GM12878 (cell line): ENCODE data around the gene TMEM255B. TPM values are rescaled to one million over a fixed set of nuclear protein-coding genes. Genes with fewer than 3 reads are reported as not detected.

ENCODE experiments used
- ATAC-seq: fragments of 200-7000 bp; cut with Tn5 transposase; 3 replicates; pipeline ENCODE4 v1.9.1; 2020; ENCODE audit warnings: mild to moderate bottlenecking, moderate library complexity
- BruUV-seq: library from RNA; stranded (reverse); fragments of 400-500 nt; replicated peaks from 2 replicates; lab custom pipeline; 2021; lab: Mats Ljungman, UMichigan
- CTCF ChIA-PET: fragments of 300-600 bp; sonication (Branson Sonifier 250); formaldehyde crosslinking; extraction: SDS; loops from one replicate; lab custom pipeline; 2021; ENCODE audit warnings: inconsistent platforms; lab: Yijun Ruan, JAX
- POLR2A ChIA-PET: fragments of 350-600 bp; formaldehyde crosslinking; extraction: SDS; loops from one replicate; lab custom pipeline; 2021; ENCODE audit warnings: inconsistent platforms; lab: Charles Lee
- RAD21 ChIA-PET: fragments of 300-600 bp; sonication (Branson Sonifier 250); formaldehyde crosslinking; loops from one replicate; lab custom pipeline; 2023; ENCODE audit warnings: antibody characterized with exemption; ENCODE audit not compliant: unreplicated experiment; lab: Charles Lee
- SMC1A ChIA-PET: fragments of 300-600 bp; sonication (Branson Sonifier 250); formaldehyde crosslinking; loops from one replicate; lab custom pipeline; 2023; ENCODE audit not compliant: unreplicated experiment, uncharacterized antibody; lab: Charles Lee
- DNase-seq: peaks from one replicate; pipeline ENCODE4 v3.0.0-alpha.2; 2011; ENCODE audit warnings: low read depth, low spot score
- FAIRE-seq: peaks from 3 replicates; lab custom pipeline; 2011; peaks lifted over from hg19 to GRCh38; lab: Jason Lieb, UNC
- H2AFZ ChIP-seq: 2 replicates; pipeline ENCODE4 v1.6.0; 2011; ENCODE audit warnings: low read depth, low read length, control low read depth; ENCODE audit not compliant: control insufficient read depth
- H3K27ac ChIP-seq: 2 replicates; pipeline ENCODE4 v1.5.1; 2011; ENCODE audit warnings: control low read depth; ENCODE audit not compliant: control insufficient read depth, insufficient read depth
- H3K27me3 ChIP-seq, 2 experiments: replicated peaks in 1 of 2; 2 replicates each; pipeline versions ENCODE4 v1.6.0 to v1.6.1; 2011; ENCODE audit warnings: low read length in 1 of 2; ENCODE audit not compliant: control insufficient read depth in 2 of 2, insufficient read depth in 2 of 2
- H3K36me3 ChIP-seq, 2 experiments: 2 replicates each; pipeline ENCODE4 v1.5.1; 2011; ENCODE audit warnings: low read length in 1 of 2; ENCODE audit not compliant: control insufficient read depth in 2 of 2, insufficient read depth in 2 of 2
- H3K4me1 ChIP-seq: 2 replicates; pipeline ENCODE4 v1.6.1; 2011; ENCODE audit warnings: mild to moderate bottlenecking, low read length, moderate library complexity, mixed read lengths; ENCODE audit not compliant: control insufficient read depth, insufficient read depth
- H3K4me2 ChIP-seq: 2 replicates; pipeline ENCODE4 v1.6.0; 2011; ENCODE audit warnings: control low read depth; ENCODE audit not compliant: control insufficient read depth, insufficient read depth
- H3K4me3 ChIP-seq: fragments of 200-600 bp; sonication (generic); 2 replicates; pipeline ENCODE4 v1.5.1; 2016
- H3K79me2 ChIP-seq: 2 replicates; pipeline ENCODE4 v1.6.0; 2011; ENCODE audit warnings: low read length; ENCODE audit not compliant: control insufficient read depth, insufficient read depth
- H3K9ac ChIP-seq: 2 replicates; pipeline ENCODE4 v1.8.0; 2011; ENCODE audit warnings: low read length, control low read depth, mixed read lengths; ENCODE audit not compliant: control insufficient read depth, insufficient read depth
- H3K9me3 ChIP-seq: replicated peaks from 3 replicates; pipeline ENCODE4 v1.5.1; 2011; ENCODE audit warnings: mild to moderate bottlenecking, low read length; ENCODE audit not compliant: control insufficient read depth, insufficient read depth
- H4K20me1 ChIP-seq: 2 replicates; pipeline ENCODE4 v1.6.0; 2011; ENCODE audit not compliant: control insufficient read depth, insufficient read depth
- BACH1 ChIP-seq: fragments of 450-650 bp; IDR thresholded peaks from 2 replicates; pipeline ENCODE4 v1.6.1; 2017; ENCODE audit warnings: mild to moderate bottlenecking, borderline replicate concordance
- CREB1 ChIP-seq: IDR thresholded peaks from 2 replicates; pipeline ENCODE4 v1.6.1; 2012; ENCODE audit warnings: low read depth, mild to moderate bottlenecking, inconsistent platforms
- DPF2 ChIP-seq: fragments of 450-650 bp; IDR thresholded peaks from 2 replicates; pipeline ENCODE4 v1.6.1; 2017; ENCODE audit warnings: mild to moderate bottlenecking
- HDAC2 ChIP-seq: fragments of 200-600 bp; sonication (generic); IDR thresholded peaks from 2 replicates; pipeline ENCODE4 v1.6.1; 2017
- IKZF2 ChIP-seq, 2 experiments: fragments of 450-650 bp; IDR thresholded peaks; 2 replicates each; pipeline ENCODE4 v1.6.1; 2017; ENCODE audit warnings: mild to moderate bottlenecking in 2 of 2, moderate library complexity in 2 of 2
- MTA2 ChIP-seq: fragments of 450-650 bp; IDR thresholded peaks from 2 replicates; pipeline ENCODE4 v1.6.1; 2016; ENCODE audit warnings: low read depth, mild to moderate bottlenecking, moderate library complexity
- SIN3A ChIP-seq: IDR thresholded peaks from 2 replicates; pipeline ENCODE4 v1.6.1; 2012; ENCODE audit warnings: low read depth, low read length, improper control_type of control experiment
- TCF7 ChIP-seq: IDR thresholded peaks from 2 replicates; pipeline ENCODE4 v1.6.1; 2014; ENCODE audit warnings: antibody characterized with exemption, borderline replicate concordance
- ZNF207 ChIP-seq: fragments of 450-650 bp; IDR thresholded peaks from 2 replicates; pipeline ENCODE4 v1.6.1; 2014; ENCODE audit warnings: antibody characterized with exemption, mild to moderate bottlenecking, borderline replicate concordance
- WGBS: methylation state at CpG from one replicate; pipeline ENCODE4 v1.1.6; 2016; ENCODE audit warnings: low lambda C conversion rate; ENCODE audit not compliant: insufficient replicate concordance, insufficient coverage; ENCODE audit errors: missing lambda C conversion rate; 5-methylcytosine and 5-hydroxymethylcytosine counted together
- in situ Hi-C: fragments of 300-500 bp; cut with MboI; formaldehyde crosslinking; loops from 9 replicates; pipeline ENCODE4 v1.14.3; 2018; ENCODE audit warnings: mixed read lengths
- intact Hi-C: fragments of 100-400 bp; cut with micrococcal nuclease; formaldehyde crosslinking; loops from one replicate; pipeline ENCODE4 v1.14.2; 2022; ENCODE audit not compliant: unreplicated experiment
- polyA plus RNA-seq, 11 experiments: library from polyadenylated mRNA; depleted of rRNA in 4 of 11; unstranded in 6 of 11; stranded (reverse) in 5 of 11; fragments of >200 nt; fragmentation: Nextera tagmentation in 4 of 11; fragmentation: Illumina TruSeq in 1 of 11; extraction: Ambion mirVana in 4 of 11; extraction: Trizol in 1 of 11; gene quantifications; 1 replicate in 1 of 11; 2 replicates in 10 of 11; pipeline versions ENCODE4 v1.2.1 to v1.2.3, GENCODE V29; 2011 to 2016; ENCODE audit warnings: inconsistent platforms in 2 of 11, missing spikeins in 2 of 11, low read depth in 1 of 11
- total RNA-seq, 4 experiments: library from RNA; depleted of rRNA in 3 of 4; stranded (reverse); fragments of >200 nt in 3 of 4; fragmentation: Illumina TruSeq in 1 of 4; extraction: Trizol in 1 of 4; gene quantifications; 2 replicates each; pipeline versions ENCODE4 v1.2.1 to v1.2.3, GENCODE V29; 2013 to 2021
- TF ChIP-seq, protein P1 (sequence below): fragments of 450-650 bp; formaldehyde crosslinking; IDR thresholded peaks from 2 replicates; pipeline ENCODE4 v1.4.0; 2020; ENCODE audit warnings: mild to moderate bottlenecking, moderate library complexity
- TF ChIP-seq, protein P2 (sequence below): IDR thresholded peaks from 2 replicates; pipeline ENCODE4 v1.6.1; 2011; ENCODE audit warnings: low read depth, low read length, improper control_type of control experiment, borderline replicate concordance

Gene TMEM255B
- total and polyA plus RNA-seq, 10 of the 15 experiments (the other 5 are each of a cell fraction or from before 2014, with no cell fraction given) = 0.04 to 0.62 (median 0.13) TPM; not detected in 3

DNA sequence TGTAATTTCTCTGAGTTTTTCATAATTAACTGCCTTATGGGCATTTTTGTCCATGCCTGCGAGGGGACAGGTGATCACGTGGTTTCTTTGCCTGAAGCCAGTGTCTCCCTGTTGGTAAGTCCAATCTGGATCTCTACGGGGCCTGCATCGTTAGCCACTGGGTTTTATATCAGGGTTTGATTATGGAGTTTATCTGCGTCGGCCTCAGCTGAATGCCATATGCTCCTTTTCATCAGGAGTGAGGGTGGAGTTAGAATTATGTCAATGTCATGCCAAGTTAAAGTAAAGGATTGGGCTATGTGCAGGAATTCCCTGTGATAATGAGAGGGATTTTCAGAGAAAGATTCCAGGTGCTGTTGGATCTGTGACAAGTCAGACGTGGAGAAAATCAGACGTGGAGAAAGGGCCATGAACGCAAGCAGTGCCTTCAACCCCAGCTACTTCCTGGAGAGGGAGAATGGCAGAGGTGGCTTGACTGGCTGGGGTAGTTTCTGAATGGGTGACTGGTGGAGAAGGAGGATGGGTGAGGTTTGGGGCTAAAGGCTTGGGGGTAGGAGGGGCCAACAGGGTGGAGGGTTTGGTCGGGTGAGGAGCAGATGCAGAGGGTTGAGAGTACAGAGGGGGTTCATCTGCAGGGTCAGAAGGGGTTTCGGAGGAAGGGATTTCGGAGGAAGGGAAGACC is 24.3 kb downstream of the TMEM255B start:
- Histone ChIP-seq H3K4me3 (no peak overlapping the region), H3K9ac (no peak overlapping the region), H3K36me3 (no peaks in the 10 kb centered on the region), H2AFZ (no peak overlapping the region), H3K4me2 (no peak overlapping the region), H3K27me3 (no peaks in the 10 kb centered on the region; a peak in 2 of 4 replicates), H3K27ac (no peak overlapping the region), H4K20me1 (no peaks in the 10 kb centered on the region), H3K4me1 (no peaks in the 10 kb centered on the region), H3K79me2 (no peaks in the 10 kb centered on the region), H3K9me3 (no peaks in the 10 kb centered on the region)
- DNase-seq (no peak), FAIRE-seq (no peak), ATAC-seq (no peak)
- CTCF ChIA-PET = no interaction called here
- intact Hi-C loops = no loop called here
- RAD21 ChIA-PET = no interaction called here
- in situ Hi-C loops = no loop called here
- BruUV-seq = no TSS peak
- TF ChIP-seq ZNF207 (no peak), HDAC2 (no peak), MTA2 (no peak)
- WGBS = 36% methylated on average over 12 of the region's 12 CpGs
- SMC1A ChIA-PET = no interaction called here
- POLR2A ChIA-PET = no interaction called here

- BruUV-seq = no TSS peak
- 12% methylated on average over 10 of the region's 10 CpGs for WGBS
- in situ Hi-C loops = no loop called here
These were observed 25.1 kb downstream of the TMEM255B start for GRCh38 chr13:113783966-113784644.

More at GRCh38 chr13:113783966-113784644, 25.1 kb downstream of the TMEM255B start:
- H3K4me1 ChIP-seq = no peaks in the 10 kb centered on the region
- H3K9ac ChIP-seq = no peak overlapping the region
- no peak overlapping the region for H3K4me2 ChIP-seq
- H3K36me3 ChIP-seq = no peaks in the 10 kb centered on the region
- no peaks in the 10 kb centered on the region; a peak in 2 of 4 replicates for H3K27me3 ChIP-seq
- H3K9me3 ChIP-seq = no peaks in the 10 kb centered on the region
- SMC1A ChIA-PET = no interaction called here
- intact Hi-C loops = no loop called here
- ATAC-seq = no peak
- FAIRE-seq = no peak
- H4K20me1 ChIP-seq = no peaks in the 10 kb centered on the region
- RAD21 ChIA-PET = no interaction called here
- no peak overlapping the region for H3K27ac ChIP-seq
- no peak for DNase-seq
- H2AFZ ChIP-seq = no peak overlapping the region
- no peak for TF ChIP-seq CREB1
- TF ChIP-seq DPF2 = no peak
- TF ChIP-seq IKZF2 (IDR thresholded peaks at IDR 0.05) = no peak
- no peak for TF ChIP-seq BACH1
- no peak for TF ChIP-seq SIN3A
- no peak for TF ChIP-seq TCF7
- TF ChIP-seq, protein P1, sequence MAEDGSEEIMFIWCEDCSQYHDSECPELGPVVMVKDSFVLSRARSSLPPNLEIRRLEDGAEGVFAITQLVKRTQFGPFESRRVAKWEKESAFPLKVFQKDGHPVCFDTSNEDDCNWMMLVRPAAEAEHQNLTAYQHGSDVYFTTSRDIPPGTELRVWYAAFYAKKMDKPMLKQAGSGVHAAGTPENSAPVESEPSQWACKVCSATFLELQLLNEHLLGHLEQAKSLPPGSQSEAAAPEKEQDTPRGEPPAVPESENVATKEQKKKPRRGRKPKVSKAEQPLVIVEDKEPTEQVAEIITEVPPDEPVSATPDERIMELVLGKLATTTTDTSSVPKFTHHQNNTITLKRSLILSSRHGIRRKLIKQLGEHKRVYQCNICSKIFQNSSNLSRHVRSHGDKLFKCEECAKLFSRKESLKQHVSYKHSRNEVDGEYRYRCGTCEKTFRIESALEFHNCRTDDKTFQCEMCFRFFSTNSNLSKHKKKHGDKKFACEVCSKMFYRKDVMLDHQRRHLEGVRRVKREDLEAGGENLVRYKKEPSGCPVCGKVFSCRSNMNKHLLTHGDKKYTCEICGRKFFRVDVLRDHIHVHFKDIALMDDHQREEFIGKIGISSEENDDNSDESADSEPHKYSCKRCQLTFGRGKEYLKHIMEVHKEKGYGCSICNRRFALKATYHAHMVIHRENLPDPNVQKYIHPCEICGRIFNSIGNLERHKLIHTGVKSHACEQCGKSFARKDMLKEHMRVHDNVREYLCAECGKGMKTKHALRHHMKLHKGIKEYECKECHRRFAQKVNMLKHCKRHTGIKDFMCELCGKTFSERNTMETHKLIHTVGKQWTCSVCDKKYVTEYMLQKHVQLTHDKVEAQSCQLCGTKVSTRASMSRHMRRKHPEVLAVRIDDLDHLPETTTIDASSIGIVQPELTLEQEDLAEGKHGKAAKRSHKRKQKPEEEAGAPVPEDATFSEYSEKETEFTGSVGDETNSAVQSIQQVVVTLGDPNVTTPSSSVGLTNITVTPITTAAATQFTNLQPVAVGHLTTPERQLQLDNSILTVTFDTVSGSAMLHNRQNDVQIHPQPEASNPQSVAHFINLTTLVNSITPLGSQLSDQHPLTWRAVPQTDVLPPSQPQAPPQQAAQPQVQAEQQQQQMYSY (CRISPR knock-in tag) = no peak
- TF ChIP-seq, protein P2, sequence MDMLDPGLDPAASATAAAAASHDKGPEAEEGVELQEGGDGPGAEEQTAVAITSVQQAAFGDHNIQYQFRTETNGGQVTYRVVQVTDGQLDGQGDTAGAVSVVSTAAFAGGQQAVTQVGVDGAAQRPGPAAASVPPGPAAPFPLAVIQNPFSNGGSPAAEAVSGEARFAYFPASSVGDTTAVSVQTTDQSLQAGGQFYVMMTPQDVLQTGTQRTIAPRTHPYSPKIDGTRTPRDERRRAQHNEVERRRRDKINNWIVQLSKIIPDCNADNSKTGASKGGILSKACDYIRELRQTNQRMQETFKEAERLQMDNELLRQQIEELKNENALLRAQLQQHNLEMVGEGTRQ = no peak
- no peak overlapping the region for H3K4me3 ChIP-seq
- POLR2A ChIA-PET = no interaction called here
- H3K79me2 ChIP-seq = no peaks in the 10 kb centered on the region
- CTCF ChIA-PET = no interaction called here
